PFSK-1 (cell line): ENCODE results near the gene BTRC.

Source experiments
- FOXP2 ChIP-seq: optimal IDR thresholded peaks from 2 replicates; pipeline ENCODE3; 2011; ENCODE audit warnings: borderline replicate concordance, control low read depth, inconsistent platforms; ENCODE audit not compliant: insufficient read depth; ENCODE audit errors: extremely low read length, extremely low read depth
- POLR2AphosphoS5 ChIP-seq: IDR thresholded peaks from 2 replicates; pipeline ENCODE4 v1.6.1; 2012; ENCODE audit warnings: low read depth, mild to moderate bottlenecking, control low read depth, low read length, moderate library complexity
- REST ChIP-seq, 2 experiments: IDR thresholded peaks; 2 replicates each; pipeline versions ENCODE4 v1.6.1 to v1.8.0; 2011 to 2012; ENCODE audit warnings: low read depth in 2 of 2, low read length in 2 of 2, control low read depth in 1 of 2, inconsistent platforms in 1 of 2, mild to moderate bottlenecking in 1 of 2, moderate library complexity in 1 of 2; ENCODE audit not compliant: insufficient read depth in 1 of 2
- SIN3A ChIP-seq: IDR thresholded peaks from 2 replicates; pipeline ENCODE4 v1.6.1; 2012; ENCODE audit warnings: mild to moderate bottlenecking, low read length, moderate library complexity, borderline replicate concordance; ENCODE audit not compliant: insufficient read depth
- TAF1 ChIP-seq: IDR thresholded peaks from 2 replicates; pipeline ENCODE4 v1.6.1; 2012; ENCODE audit warnings: low read length, control low read depth, borderline replicate concordance; ENCODE audit not compliant: insufficient read depth

Gene BTRC

DNA sequence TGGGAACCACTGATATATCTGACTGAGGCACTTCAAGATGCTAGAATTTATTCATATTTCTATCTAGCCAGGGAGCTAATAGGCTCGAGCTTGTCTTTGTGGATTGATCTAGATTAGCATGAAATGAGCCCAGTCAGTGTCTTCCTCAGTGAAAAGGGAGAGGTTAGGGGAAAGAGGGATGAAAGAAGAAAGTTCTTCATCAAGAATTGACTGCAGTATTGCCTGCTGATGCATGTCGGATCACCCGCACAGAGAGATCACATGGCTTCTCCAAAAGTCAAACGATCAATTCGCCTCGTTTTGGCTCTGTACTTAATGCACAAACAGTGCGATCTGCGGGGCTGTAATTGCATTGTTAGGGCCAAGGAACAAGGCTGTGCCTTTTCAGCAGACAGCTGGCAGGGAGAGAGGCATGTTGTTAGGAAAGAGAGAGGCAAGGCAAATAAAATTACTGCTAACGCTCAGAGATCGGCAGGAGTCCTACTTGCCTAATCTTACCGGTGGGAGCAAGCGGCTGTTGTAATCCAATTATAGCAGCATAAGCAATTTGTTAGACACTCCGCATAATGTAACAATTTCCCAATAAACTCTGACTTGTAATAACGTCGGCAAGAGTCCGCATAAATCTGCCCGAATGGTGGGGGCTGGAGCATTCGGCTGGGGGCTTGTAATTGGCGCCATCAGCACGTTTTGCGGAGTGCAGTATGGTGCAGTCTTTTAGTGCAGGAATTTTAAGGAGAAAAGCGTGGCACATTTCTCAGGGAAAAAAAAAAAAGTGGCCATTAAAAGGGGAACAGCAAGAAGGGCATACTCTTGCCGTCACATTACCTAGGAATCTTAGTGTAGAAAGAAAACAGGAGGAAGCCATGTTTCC is 132.0 kb downstream of the BTRC start:
- TF ChIP-seq SIN3A (no peak), REST (IDR thresholded peaks at IDR 0.05; ENCODE audit: insufficient read depth in 1 of 2, low read depth in 2 of 2, low read length in 2 of 2) (no peak), POLR2AphosphoS5 (no peak)

DNA sequence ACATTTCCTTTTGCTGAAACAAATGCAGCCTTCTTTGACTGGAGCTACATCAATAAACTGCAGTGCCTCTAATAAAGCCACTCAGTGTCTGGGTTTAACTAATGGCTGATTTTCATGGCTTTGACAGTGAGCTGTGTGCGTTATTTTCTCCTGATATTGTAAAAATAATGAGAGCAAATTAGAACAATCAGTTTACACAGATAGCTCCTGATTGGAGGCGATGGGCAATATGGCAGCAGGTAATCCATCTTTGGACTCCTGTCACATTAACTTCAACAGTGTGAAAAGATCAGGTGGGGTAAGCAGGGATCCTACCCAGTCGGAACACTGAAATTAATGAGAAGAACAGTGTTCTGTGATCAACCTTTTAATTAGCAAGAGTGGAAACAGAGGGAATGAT is 133.4 kb downstream of the BTRC start:
- no peak for TF ChIP-seq SIN3A
- TF ChIP-seq TAF1 = no peak
- no peak for TF ChIP-seq FOXP2
- no peak for TF ChIP-seq REST (IDR thresholded peaks at IDR 0.05; ENCODE audit: insufficient read depth in 1 of 2, low read depth in 2 of 2, low read length in 2 of 2)
- TF ChIP-seq POLR2AphosphoS5 = no peak

DNA sequence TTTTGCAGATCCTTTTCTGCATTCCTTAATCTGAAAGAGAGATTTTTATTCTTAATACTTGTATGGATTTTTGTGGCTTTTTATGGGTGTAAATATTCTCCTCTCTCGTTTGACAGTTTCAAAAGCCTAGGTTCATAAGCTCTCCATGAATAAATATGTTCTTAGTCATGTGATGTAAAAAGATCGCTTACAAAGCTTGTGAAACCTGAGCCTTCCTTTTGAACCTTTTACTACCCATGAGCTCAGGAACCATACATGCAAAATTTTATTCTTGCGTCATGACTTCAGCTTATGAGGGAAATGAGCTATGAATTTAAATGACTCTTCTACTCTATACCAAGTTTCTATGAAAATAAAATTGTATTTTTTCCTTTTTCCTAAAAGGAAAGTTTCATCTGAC is 135.4 kb downstream of the BTRC start:
- no peak for TF ChIP-seq SIN3A
- no peak for TF ChIP-seq TAF1
- no peak for TF ChIP-seq POLR2AphosphoS5

GRCh38 chr10:101490026-101490425 is 136.1 kb downstream of the BTRC start:
- no peak for TF ChIP-seq REST (IDR thresholded peaks at IDR 0.05; ENCODE audit: insufficient read depth in 1 of 2, low read depth in 2 of 2, low read length in 2 of 2)
- TF ChIP-seq SIN3A = no peak
- no peak for TF ChIP-seq TAF1
- TF ChIP-seq FOXP2 = no peak
- no peak for TF ChIP-seq POLR2AphosphoS5

DNA sequence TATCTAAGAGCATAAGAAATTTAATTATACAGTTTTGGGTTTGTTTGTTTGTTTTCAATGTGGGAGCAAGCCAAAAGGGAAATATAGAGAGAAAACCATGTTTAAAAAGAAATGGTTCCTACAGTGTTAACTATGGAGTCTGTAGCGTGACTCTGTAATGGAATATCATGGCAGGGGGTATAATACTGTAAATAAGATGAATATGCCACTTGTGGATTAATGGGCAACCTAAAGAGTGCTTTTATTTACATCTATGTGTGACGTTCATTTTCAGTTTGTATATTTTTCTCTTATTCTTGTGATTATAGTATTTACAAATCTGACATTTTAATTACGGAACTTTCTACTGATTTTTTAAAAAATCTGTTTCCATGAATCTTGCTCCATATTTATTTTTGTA is 138.2 kb downstream of the BTRC start:
- TF ChIP-seq POLR2AphosphoS5 (no peak), REST (IDR thresholded peaks at IDR 0.05; ENCODE audit: insufficient read depth in 1 of 2, low read depth in 2 of 2, low read length in 2 of 2) (no peak), TAF1 (no peak), SIN3A (no peak), FOXP2 (no peak)
